ENCODE data around the gene CACNA2D3.

DNA sequence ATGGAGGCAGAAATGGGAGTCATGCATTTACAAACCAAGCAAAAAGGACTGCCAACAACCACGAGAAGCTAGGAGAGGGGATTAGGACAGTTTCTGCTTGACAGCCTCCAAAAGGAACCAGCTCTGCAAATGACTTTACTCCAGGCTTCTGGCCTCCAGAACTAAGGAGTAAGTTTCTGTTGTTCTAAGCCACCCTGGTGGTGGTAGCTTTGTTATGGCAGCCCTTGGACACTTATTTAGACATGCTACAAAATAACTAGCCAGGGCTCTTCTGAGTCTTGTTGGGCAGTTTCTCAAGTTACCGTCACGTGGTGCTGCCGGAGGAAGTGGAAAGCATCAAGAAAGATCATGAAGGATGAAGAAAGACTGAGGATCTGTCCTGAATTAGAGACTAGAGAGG, 419.0 kb downstream of the CACNA2D3 start:
- TF ChIP-seq, protein P1, sequence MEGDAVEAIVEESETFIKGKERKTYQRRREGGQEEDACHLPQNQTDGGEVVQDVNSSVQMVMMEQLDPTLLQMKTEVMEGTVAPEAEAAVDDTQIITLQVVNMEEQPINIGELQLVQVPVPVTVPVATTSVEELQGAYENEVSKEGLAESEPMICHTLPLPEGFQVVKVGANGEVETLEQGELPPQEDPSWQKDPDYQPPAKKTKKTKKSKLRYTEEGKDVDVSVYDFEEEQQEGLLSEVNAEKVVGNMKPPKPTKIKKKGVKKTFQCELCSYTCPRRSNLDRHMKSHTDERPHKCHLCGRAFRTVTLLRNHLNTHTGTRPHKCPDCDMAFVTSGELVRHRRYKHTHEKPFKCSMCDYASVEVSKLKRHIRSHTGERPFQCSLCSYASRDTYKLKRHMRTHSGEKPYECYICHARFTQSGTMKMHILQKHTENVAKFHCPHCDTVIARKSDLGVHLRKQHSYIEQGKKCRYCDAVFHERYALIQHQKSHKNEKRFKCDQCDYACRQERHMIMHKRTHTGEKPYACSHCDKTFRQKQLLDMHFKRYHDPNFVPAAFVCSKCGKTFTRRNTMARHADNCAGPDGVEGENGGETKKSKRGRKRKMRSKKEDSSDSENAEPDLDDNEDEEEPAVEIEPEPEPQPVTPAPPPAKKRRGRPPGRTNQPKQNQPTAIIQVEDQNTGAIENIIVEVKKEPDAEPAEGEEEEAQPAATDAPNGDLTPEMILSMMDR (conservative IDR thresholded peaks at IDR 0.05; ENCODE audit: low read depth, low read length), result no peak
- no peak for TF ChIP-seq EZH2 (IDR thresholded peaks at IDR 0.05; ENCODE audit: low read length, unreplicated experiment)
